IPS-20b (cell line): ENCODE measurements around the gene CASP8.

Source experiments
- H3K27ac ChIP-seq: one replicate; pipeline ENCODE4 v1.5.1; 2013; ENCODE audit warnings: low read length
- H3K27me3 ChIP-seq: 2 replicates; pipeline ENCODE4 v1.6.1; 2013; ENCODE audit warnings: mild to moderate bottlenecking, low read length, inconsistent platforms; ENCODE audit not compliant: insufficient read depth
- H3K36me3 ChIP-seq: 2 replicates; pipeline ENCODE4 v1.6.1; 2013; ENCODE audit warnings: low read depth, mild to moderate bottlenecking, inconsistent platforms, low read length, moderate library complexity; ENCODE audit not compliant: insufficient read depth
- H3K4me1 ChIP-seq: 2 replicates; pipeline ENCODE4 v1.6.1; 2013; ENCODE audit warnings: mild to moderate bottlenecking, control low read depth, inconsistent platforms, low read length, moderate library complexity; ENCODE audit not compliant: insufficient read depth
- H3K4me3 ChIP-seq: 2 replicates; pipeline ENCODE4 v1.5.1; 2013; ENCODE audit warnings: mild to moderate bottlenecking, low read length, inconsistent platforms
- H3K9ac ChIP-seq: 2 replicates; pipeline ENCODE4 v1.6.1; 2013; ENCODE audit warnings: low read depth, mild to moderate bottlenecking, inconsistent platforms, low read length, moderate library complexity
- H3K9me3 ChIP-seq: 2 replicates; pipeline ENCODE4 v1.6.1; 2013; ENCODE audit warnings: mild to moderate bottlenecking, low read depth, low read length, inconsistent platforms; ENCODE audit not compliant: insufficient read depth

CASP8 gene

DNA sequence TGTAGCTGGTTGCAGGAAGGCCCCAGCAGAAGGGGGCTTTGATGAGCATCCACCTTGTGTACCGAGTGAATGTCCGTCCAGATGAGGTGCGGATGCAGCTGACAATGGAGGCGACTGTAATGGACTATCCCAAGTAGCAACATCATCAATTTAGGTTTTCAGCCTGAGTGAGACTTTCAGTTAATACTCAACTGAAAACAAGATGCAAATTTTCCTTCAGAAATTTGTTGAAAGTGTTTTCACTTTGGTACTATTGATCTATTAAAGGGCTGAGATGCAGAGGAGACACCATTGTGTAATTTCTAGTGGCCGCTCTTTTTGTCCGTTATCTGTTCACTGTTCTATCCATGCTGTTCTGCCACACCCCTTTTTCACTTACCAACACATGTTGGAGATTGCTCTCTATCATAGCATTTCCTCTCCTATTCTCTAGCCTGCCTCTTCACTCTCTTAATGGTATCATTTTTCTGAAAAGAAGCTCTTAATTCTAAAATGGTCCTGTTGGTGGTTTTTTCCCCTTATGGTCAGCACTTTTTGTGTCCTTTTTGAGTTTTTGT, 12.0 kb upstream of the CASP8 start:
- no peak overlapping the region for H3K9ac ChIP-seq
- H3K9me3 ChIP-seq: no peaks in the 10 kb centered on the region
- H3K36me3 ChIP-seq: no peaks in the 10 kb centered on the region
- no peaks in the 10 kb centered on the region for H3K4me1 ChIP-seq
- H3K27me3 ChIP-seq: no peaks in the 10 kb centered on the region
- no peak overlapping the region for H3K27ac ChIP-seq
- H3K4me3 ChIP-seq: no peak overlapping the region

GRCh38 chr2:201249889-201250288, 10.4 kb upstream of the CASP8 start:
- Histone ChIP-seq H3K4me1 (peaks cover 7% of the 10 kb centered on the region), H3K36me3 (no peaks in the 10 kb centered on the region)

GRCh38 chr2:201250741-201251140, 9.6 kb upstream of the CASP8 start:
- peaks cover 7% of the 10 kb centered on the region for H3K4me1 ChIP-seq
- no peaks in the 10 kb centered on the region for H3K9me3 ChIP-seq
- H3K27ac ChIP-seq: no peak overlapping the region
- no peaks in the 10 kb centered on the region for H3K27me3 ChIP-seq
- H3K4me3 ChIP-seq: no peak overlapping the region
- H3K36me3 ChIP-seq: no peaks in the 10 kb centered on the region
- H3K9ac ChIP-seq: no peak overlapping the region

More at GRCh38 chr2:201249889-201250288, 10.4 kb upstream of the CASP8 start:
- no peaks in the 10 kb centered on the region for H3K27me3 ChIP-seq
- no peak overlapping the region for H3K4me3 ChIP-seq
- H3K27ac ChIP-seq: no peak overlapping the region
- no peaks in the 10 kb centered on the region for H3K9me3 ChIP-seq
- no peak overlapping the region for H3K9ac ChIP-seq

DNA sequence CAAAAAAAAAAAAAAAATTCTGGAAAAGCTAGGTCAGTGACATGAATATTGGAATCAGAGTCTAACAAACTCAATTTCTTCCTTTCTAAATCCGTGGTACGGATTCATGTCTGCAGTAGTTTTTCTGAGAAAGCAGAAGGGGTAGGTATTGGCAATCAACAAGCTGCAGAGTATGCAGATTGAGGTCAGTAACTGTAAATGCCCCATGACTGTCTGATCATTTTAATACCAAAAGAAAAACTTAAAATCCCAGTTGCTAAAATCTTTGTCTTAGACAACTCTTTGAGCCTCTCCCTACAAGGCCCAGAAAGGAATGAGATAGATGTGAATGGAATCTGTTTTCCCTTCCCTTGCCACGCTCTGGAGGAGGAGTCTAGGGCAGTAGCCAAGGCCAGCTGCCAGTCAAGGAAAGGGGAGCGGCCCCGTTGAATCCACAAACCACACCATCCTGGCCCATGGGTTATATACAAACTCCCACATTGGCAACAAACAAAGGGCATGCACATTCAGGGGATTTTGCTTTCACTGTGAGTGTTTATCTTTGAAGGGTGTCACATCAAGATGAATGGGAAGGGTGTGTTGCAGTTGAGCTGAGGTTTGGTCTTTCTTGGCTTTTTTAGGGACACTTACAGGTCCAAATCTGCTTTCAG, 6.1 kb upstream of the CASP8 start:
- no peaks in the 10 kb centered on the region for H3K36me3 ChIP-seq
- H3K9ac ChIP-seq: peak overlapping the region; percentile 50; the same call in 1 of the 2 replicates
- H3K9me3 ChIP-seq: no peaks in the 10 kb centered on the region
- no peaks in the 10 kb centered on the region for H3K27me3 ChIP-seq
- H3K27ac ChIP-seq: no peak overlapping the region
- H3K4me1 ChIP-seq: peaks cover 25% of the 10 kb centered on the region
- no peak overlapping the region for H3K4me3 ChIP-seq

DNA sequence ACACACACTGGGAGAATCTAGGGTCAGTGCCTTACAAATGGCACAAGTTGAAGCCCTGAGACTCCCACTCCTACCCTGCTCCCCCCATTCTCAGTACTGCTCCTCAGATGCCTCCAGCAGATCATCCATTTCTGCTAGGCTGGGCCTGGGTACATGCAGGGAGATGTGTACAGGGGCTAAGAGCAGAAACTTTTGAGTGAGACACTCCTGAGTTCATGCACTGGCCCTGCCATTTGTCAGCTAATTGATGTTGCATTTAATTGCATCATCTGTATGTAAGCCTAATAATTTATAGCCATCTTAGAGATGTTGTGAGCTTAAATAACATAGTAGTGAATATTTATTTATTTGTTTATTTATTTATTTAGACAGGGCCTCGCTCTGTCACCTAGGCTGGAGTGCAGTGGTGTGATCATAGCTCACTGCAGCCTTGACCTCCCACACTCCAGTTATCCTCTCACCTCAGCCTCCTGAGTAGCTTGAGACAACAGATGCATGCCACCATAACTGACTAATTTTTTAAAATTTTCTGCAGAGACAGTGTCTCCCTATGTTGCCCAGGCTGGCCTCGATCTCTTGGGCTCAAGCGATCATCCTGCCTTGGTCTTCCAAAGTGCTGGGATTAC, 4.8 kb upstream of the CASP8 start:
- no peaks in the 10 kb centered on the region for H3K9me3 ChIP-seq
- no peak overlapping the region for H3K4me3 ChIP-seq
- no peaks in the 10 kb centered on the region for H3K36me3 ChIP-seq
- no peak overlapping the region for H3K9ac ChIP-seq
- no peaks in the 10 kb centered on the region for H3K27me3 ChIP-seq
- peaks cover 25% of the 10 kb centered on the region for H3K4me1 ChIP-seq
- H3K27ac ChIP-seq: no peak overlapping the region

DNA sequence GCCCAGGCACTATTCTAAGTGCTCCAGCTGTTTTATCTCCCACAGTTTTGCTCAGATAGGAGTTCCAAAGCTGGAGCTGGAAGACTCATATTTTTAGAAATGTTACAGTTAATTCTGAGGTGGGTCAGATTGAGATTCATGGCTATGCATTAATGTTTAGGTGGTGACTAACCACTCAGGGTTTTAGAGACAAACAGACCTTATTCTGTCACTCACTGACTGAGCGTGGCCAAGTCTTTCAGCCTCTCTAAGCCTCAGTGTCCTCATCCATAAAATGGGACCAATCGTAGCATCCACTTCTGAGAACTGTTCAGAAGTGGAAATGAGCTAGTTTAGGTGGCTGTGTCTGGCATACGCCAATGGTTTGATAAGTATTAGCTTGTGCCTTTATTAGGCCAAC, 4.3 kb upstream of the CASP8 start:
- H3K4me3 ChIP-seq: no peak overlapping the region
- no peaks in the 10 kb centered on the region for H3K36me3 ChIP-seq
- no peak overlapping the region for H3K27ac ChIP-seq
- H3K9me3 ChIP-seq: no peaks in the 10 kb centered on the region
- no peak overlapping the region for H3K9ac ChIP-seq
- peaks cover 25% of the 10 kb centered on the region for H3K4me1 ChIP-seq
- H3K27me3 ChIP-seq: no peaks in the 10 kb centered on the region

DNA sequence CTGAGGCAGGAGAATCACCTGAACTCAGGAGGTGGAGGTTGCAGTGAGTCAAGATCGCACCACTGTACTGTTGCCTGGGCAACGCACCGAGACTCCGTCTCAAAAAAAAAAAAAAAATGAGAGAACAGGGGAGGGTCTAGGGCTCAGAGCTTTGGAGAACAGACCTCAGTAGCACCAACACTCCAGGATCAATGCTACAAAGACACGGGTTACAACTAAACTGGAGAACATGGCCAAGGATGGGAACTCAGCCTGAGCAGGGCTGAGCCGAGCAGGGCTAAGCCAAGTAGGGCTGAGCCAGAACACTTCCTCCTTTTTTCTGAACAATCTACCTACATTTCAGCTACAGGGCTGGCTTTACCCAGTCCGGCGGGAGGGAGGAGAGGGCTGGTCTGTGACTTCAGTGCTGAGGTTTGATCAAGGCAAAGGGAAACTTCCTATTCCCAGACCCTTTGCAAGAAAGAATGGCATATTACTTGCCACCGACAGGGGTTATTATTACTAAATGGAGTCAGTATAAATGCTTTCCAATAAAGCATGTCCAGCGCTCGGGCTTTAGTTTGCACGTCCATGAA, 2.9 kb upstream of the CASP8 start:
- Histone ChIP-seq H3K4me1 (peaks cover 25% of the 10 kb centered on the region), H3K9me3 (no peaks in the 10 kb centered on the region), H3K27me3 (no peaks in the 10 kb centered on the region), H3K27ac (no peak overlapping the region), H3K9ac (peak overlapping the region; percentile 49; the same call in 1 of the 2 replicates), H3K36me3 (no peaks in the 10 kb centered on the region), H3K4me3 (peak overlapping the region; percentile 50; the same call in 1 of the 2 replicates)

- Histone ChIP-seq H3K4me1 (peaks cover 25% of the 10 kb centered on the region), H3K4me3 (peak overlapping the region; percentile 50; the same call in 1 of the 2 replicates), H3K27ac (peak overlapping the region; percentile 25), H3K36me3 (no peaks in the 10 kb centered on the region), H3K9me3 (no peaks in the 10 kb centered on the region), H3K27me3 (no peaks in the 10 kb centered on the region), H3K9ac (peak overlapping the region; percentile 49)
Observed at GRCh38 chr2:201257956-201258665, 2.2 kb upstream of the CASP8 start.

DNA sequence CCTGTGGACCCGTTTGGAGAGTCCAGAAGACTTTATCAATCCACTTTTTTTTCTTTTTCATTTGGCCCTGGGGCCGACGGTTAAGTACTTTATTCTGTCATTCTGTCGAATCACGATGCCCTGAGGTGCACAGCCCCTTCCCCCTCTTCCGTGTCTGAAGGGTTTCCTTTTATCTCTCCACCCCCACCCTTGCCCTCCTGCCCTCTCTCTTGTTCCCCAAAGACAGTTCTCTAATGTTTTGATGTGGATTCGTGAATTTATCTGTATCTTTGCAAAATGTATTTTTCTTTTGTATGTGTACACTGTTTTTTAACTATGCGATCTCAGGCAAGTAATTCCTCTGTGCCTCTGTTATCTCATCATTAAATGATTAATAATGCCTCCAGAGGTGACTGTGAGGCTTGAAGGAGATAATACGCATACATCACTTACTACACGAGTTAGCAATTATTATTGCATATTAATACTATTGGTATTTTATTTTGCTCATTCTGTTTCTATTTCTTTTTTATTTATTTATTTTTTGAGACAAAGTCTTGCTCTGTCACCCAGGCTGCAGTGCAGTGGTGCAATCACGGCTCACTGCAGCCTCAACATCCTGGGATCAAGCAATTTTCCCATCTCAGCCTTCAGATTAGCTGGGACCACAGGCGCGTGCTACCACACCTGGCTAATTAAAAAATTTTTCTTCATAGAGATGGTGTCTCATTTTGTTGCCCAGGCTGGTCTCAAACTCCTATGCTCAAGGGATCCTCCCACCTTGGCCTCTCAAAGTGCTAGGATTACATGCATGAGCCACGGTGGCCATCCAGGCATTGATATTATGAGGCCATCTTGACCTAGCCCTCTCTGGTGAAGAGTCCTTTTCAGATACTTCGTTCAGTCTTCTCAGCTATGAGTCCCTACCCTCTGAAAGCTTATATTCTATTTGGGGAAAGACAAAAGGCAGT, 1.4 kb upstream of the CASP8 start:
- no peaks in the 10 kb centered on the region for H3K9me3 ChIP-seq
- H3K27me3 ChIP-seq: no peaks in the 10 kb centered on the region
- peak overlapping the region; percentile 50; the same call in 1 of the 2 replicates for H3K4me3 ChIP-seq
- no peak overlapping the region for H3K27ac ChIP-seq
- peaks cover 25% of the 10 kb centered on the region for H3K4me1 ChIP-seq
- peak overlapping the region; percentile 49 for H3K9ac ChIP-seq
- H3K36me3 ChIP-seq: no peaks in the 10 kb centered on the region

DNA sequence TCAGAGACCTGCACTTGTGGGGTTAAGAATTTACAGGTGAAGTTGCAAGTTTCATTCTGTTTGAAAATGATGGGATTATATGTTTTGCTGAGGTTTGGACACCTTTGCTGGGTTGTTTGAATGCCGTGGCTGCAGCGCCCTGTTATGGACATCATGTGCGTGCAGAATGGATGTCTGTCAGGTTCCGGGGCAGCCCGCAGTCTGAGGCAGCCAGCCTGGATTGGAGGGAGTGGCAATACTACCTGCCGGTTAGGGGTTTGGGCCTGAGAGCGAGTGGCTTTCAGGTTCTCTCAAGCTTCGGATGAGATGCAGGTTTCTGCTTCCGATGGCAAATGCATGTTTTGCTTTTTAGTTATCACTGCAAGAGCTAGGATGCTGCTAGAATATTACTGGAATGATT, 1.1 kb downstream of the CASP8 start:
- Histone ChIP-seq H3K4me1 (peaks cover 18% of the 10 kb centered on the region), H3K9me3 (no peaks in the 10 kb centered on the region), H3K27ac (no peak overlapping the region), H3K36me3 (no peaks in the 10 kb centered on the region), H3K27me3 (no peaks in the 10 kb centered on the region), H3K4me3 (no peak overlapping the region), H3K9ac (no peak overlapping the region)

DNA sequence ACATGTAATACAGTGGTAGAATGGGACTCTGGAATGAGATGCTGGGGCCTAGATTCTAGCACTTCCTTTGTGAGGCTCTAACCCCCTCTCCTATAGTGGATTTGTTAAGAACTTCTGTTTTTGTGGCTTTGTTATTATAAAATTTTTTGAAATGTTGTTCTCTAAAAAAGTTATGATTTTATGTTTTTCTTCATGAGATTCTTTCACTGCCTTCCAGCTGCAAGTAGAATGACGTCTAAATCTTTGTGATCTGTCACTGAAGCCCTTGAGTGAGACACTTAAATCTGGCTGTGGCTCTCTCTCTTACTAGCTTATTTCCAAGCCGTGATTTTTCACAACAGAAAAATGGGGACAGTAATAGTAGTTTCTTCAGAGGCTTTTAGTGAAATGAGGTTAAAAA, 1.6 kb downstream of the CASP8 start:
- Histone ChIP-seq H3K4me3 (no peak overlapping the region), H3K27ac (no peak overlapping the region), H3K4me1 (peaks cover 18% of the 10 kb centered on the region), H3K9me3 (no peaks in the 10 kb centered on the region), H3K36me3 (no peaks in the 10 kb centered on the region), H3K9ac (no peak overlapping the region), H3K27me3 (no peaks in the 10 kb centered on the region)
